K562 (cell line): Measurements from ENCODE around the gene HMGXB3. TPM values are rescaled to one million over a fixed set of nuclear protein-coding genes. Genes with fewer than 3 reads are reported as not detected.

ENCODE experiments used
- ATAC-seq: fragments of 200-7000 bp; cut with Tn5 transposase; 3 replicates; pipeline ENCODE4 v1.9.1; 2020; ENCODE audit warnings: moderate library complexity
- BruUV-seq: library from RNA; stranded (reverse); fragments of 400-500 nt; replicated peaks from 2 replicates; lab custom pipeline; 2021; lab: Mats Ljungman, UMichigan
- CTCF ChIA-PET: fragments of 300-600 bp; formaldehyde crosslinking; extraction: SDS; loops from one replicate; lab custom pipeline; 2021; ENCODE audit warnings: low intra/inter-chr PET ratio; lab: Yijun Ruan, JAX
- POLR2A ChIA-PET: fragments of 300-600, 350-650 bp; sonication (Branson Sonifier 250); formaldehyde crosslinking; extraction: SDS; loops from one replicate; lab custom pipeline; 2021; ENCODE audit warnings: antibody characterized with exemption, inconsistent platforms; lab: Yijun Ruan, JAX
- DNase-seq, 4 experiments: peaks; one replicate each; pipeline versions ENCODE4 v3.0.0 to v3.0.0-alpha.2; 2011 to 2018; ENCODE audit warnings: low spot score in 3 of 4, mixed read lengths in 3 of 4; ENCODE audit errors: extremely low read depth in 1 of 4
- FAIRE-seq: peaks from 2 replicates; lab custom pipeline; 2011; peaks lifted over from hg19 to GRCh38; lab: Jason Lieb, UNC
- H2AFZ ChIP-seq: 2 replicates; pipeline ENCODE4 v1.6.0; 2011; ENCODE audit warnings: low read depth, low read length, control low read depth, inconsistent platforms
- H3K27ac ChIP-seq: fragments of 200-600 bp; 3 replicates; pipeline ENCODE4 v1.8.0; 2011; ENCODE audit warnings: low read depth, mild to moderate bottlenecking, control low read depth, inconsistent platforms, low read length, moderate library complexity, mixed read lengths; ENCODE audit errors: extremely low read depth
- H3K27me3 ChIP-seq, 2 experiments: fragments of 300-600 bp in 1 of 2; 2 replicates in 1 of 2; 3 replicates in 1 of 2; pipeline versions ENCODE4 v1.6.0 to v1.8.0; 2011; ENCODE audit warnings: inconsistent platforms in 2 of 2, low read length in 2 of 2, mild to moderate bottlenecking in 1 of 2, mixed read lengths in 1 of 2, moderate library complexity in 1 of 2; ENCODE audit not compliant: control insufficient read depth in 2 of 2, insufficient read depth in 2 of 2
- H3K36me3 ChIP-seq: fragments of 300-600 bp; 3 replicates; pipeline ENCODE4 v1.8.0; 2011; ENCODE audit warnings: mild to moderate bottlenecking, low read length, inconsistent platforms; ENCODE audit not compliant: control insufficient read depth, insufficient read depth
- H3K4me1 ChIP-seq, 2 experiments: fragments of 200-600 bp in 1 of 2; replicated peaks in 1 of 2; 2 replicates in 1 of 2; 3 replicates in 1 of 2; pipeline versions ENCODE4 v1.5.1 to v1.8.0; 2011; ENCODE audit warnings: inconsistent platforms in 2 of 2, low read length in 2 of 2, mild to moderate bottlenecking in 1 of 2, mixed read lengths in 1 of 2, moderate library complexity in 1 of 2; ENCODE audit not compliant: control insufficient read depth in 2 of 2, insufficient read depth in 2 of 2
- H3K4me2 ChIP-seq: 2 replicates; pipeline ENCODE4 v1.6.1; 2011; ENCODE audit warnings: low read length, control low read depth, inconsistent platforms, mixed read lengths; ENCODE audit not compliant: insufficient read depth
- H3K4me3 ChIP-seq: fragments of 200-600 bp; sonication (generic), shearing (Covaris generic); 2 replicates; pipeline ENCODE4 v1.5.1; 2016; ENCODE audit warnings: control low read depth, inconsistent platforms
- H3K79me2 ChIP-seq: fragments of 200-600 bp; 3 replicates; pipeline ENCODE4 v1.8.0; 2011; ENCODE audit warnings: low read length, inconsistent platforms; ENCODE audit not compliant: control insufficient read depth, insufficient read depth
- H3K9ac ChIP-seq, 2 experiments: 2 replicates each; pipeline versions ENCODE4 v1.6.0 to v1.6.1; 2011; ENCODE audit warnings: low read depth in 2 of 2, low read length in 2 of 2, control low read depth in 1 of 2, inconsistent platforms in 1 of 2, mild to moderate bottlenecking in 1 of 2, mixed read lengths in 1 of 2; ENCODE audit not compliant: insufficient read depth in 1 of 2
- H3K9me1 ChIP-seq: one replicate; pipeline ENCODE4 v1.6.0; 2011; ENCODE audit warnings: inconsistent platforms, mild to moderate bottlenecking, low read length, moderate library complexity; ENCODE audit not compliant: control insufficient read depth, insufficient read depth
- H3K9me3 ChIP-seq: replicated peaks from 2 replicates; pipeline ENCODE4 v1.5.1; 2011; ENCODE audit warnings: low read depth, low read length, inconsistent platforms; ENCODE audit not compliant: control insufficient read depth, insufficient read depth
- H4K20me1 ChIP-seq: replicated peaks from 2 replicates; pipeline ENCODE4 v1.6.1; 2011; ENCODE audit warnings: low read length, inconsistent platforms, mixed read lengths; ENCODE audit not compliant: control insufficient read depth, insufficient read depth
- MECOM ChIP-seq: fragments of 250-450 bp; sonication (Bioruptor Pico); IDR thresholded peaks from 2 replicates; pipeline ENCODE4 v1.8.0; 2022; ENCODE audit warnings: inconsistent platforms
- YY1 ChIP-seq, 3 experiments: IDR thresholded peaks; 2 replicates each; pipeline ENCODE4 v1.6.1; 2011; ENCODE audit warnings: low read length in 2 of 3, mild to moderate bottlenecking in 2 of 3, moderate library complexity in 2 of 3, borderline replicate concordance in 1 of 3, control low read depth in 1 of 3, low read depth in 1 of 3; ENCODE audit not compliant: insufficient read depth in 3 of 3, insufficient replicate concordance in 2 of 3, control insufficient read depth in 1 of 3, insufficient read length in 1 of 3; ENCODE audit errors: extremely low read depth in 1 of 3
- ZNF133 ChIP-seq: fragments of 250-450 bp; sonication (Bioruptor Pico); IDR thresholded peaks from 2 replicates; pipeline ENCODE4 v1.4.0; 2020; ENCODE audit warnings: mild to moderate bottlenecking
- WGBS: fragments of 100-300 bp; shearing (Covaris generic); methylation state at CpG from one replicate; pipeline ENCODE4 v1.1.6; 2016; ENCODE audit warnings: low coverage, mixed read lengths; ENCODE audit not compliant: insufficient coverage; ENCODE audit errors: missing lambda C conversion rate; 5-methylcytosine and 5-hydroxymethylcytosine counted together
- in situ Hi-C: fragments of 300-500 bp; cut with MboI; formaldehyde crosslinking; loops from 4 replicates; pipeline ENCODE4 v1.15.0; 2018; ENCODE audit warnings: inconsistent platforms, mixed read lengths
- intact Hi-C: fragments of 100-400 bp; cut with micrococcal nuclease; formaldehyde crosslinking; loops from 2 replicates; pipeline ENCODE4 v1.14.2; 2022
- polyA plus RNA-seq, 8 experiments: library from polyadenylated mRNA; depleted of rRNA in 4 of 8; stranded (reverse) in 5 of 8; unstranded in 3 of 8; fragments of >200 nt; fragmentation: Nextera tagmentation in 2 of 8; fragmentation: Illumina TruSeq in 1 of 8; extraction: Ambion mirVana in 2 of 8; extraction: Trizol in 1 of 8; gene quantifications; 2 replicates each; pipeline versions ENCODE4 v1.2.1 to v1.2.3, GENCODE V29; 2011 to 2014; ENCODE audit warnings: inconsistent platforms in 1 of 8, missing spikeins in 1 of 8
- total RNA-seq, 7 experiments: library from RNA; depleted of rRNA in 6 of 7; stranded (reverse); fragments of >200 nt in 6 of 7; fragmentation: Illumina TruSeq in 2 of 7; extraction: Trizol in 2 of 7; gene quantifications; 2 replicates each; pipeline versions ENCODE4 v1.2.1 to v1.2.3, GENCODE V29; 2011 to 2021; ENCODE audit warnings: low replicate concordance in 1 of 7
- TF ChIP-seq, protein P1 (sequence below): fragments of 200-400 bp; formaldehyde crosslinking; IDR thresholded peaks from 2 replicates; pipeline ENCODE4 v1.6.1; 2017; ENCODE audit warnings: mild to moderate bottlenecking, low read depth, low read length, moderate library complexity

Gene HMGXB3
- total and polyA plus RNA-seq, 9 of the 15 experiments (the other 6 are each of a cell fraction or from before 2014, with no cell fraction given) = 1.8 to 44.1 (median 32.2) TPM

DNA sequence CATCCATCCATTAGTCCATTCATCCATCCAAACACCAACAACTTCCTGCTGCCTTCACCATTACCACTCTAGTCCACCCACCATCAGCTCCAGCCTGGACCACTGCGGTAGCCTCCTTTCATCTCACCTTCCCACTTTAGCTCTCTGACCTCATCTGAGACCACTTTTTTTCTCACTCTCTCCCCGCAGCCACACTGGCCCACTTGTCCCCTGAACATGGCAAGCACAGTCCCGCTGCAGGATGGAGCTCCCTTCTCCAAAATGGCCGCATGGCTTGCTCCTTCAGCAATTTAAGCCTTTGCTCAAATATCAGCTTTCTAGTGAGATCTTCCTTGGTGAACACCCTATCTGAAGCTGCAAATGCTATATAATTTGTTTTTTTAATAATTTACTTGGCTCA lies 74.7 kb downstream of the HMGXB3 start:
- H3K27me3 ChIP-seq = peaks cover 21 to 66% of the 10 kb centered on the region in 2 experiments
- H3K4me2 ChIP-seq = no peak overlapping the region
- peaks cover 6% of the 10 kb centered on the region; the same call in 1 of the 2 replicates for H4K20me1 ChIP-seq
- H3K9me3 ChIP-seq = no peaks in the 10 kb centered on the region
- 3% methylated on average over 4 of the region's 4 CpGs for WGBS
- no peak for FAIRE-seq
- no peak overlapping the region for H3K27ac ChIP-seq
- no peak overlapping the region for H2AFZ ChIP-seq
- intact Hi-C loops = loop anchor here (10.0 kb wide), 1 partner anchor 50 kb away; no protein-coding TSS in a partner anchor
- no peak overlapping the region for H3K4me3 ChIP-seq
- H3K9ac ChIP-seq = no peak overlapping the region
- no peaks in the 10 kb centered on the region for H3K79me2 ChIP-seq
- DNase-seq = no peak
- CTCF ChIA-PET = no interaction called here
- POLR2A ChIA-PET = interaction anchor here (0.6 to 1.3 kb wide), 5 partner anchors 20 to 628 kb away, joined by 3 to 5 read pairs (median 3); no protein-coding TSS in a partner anchor
- in situ Hi-C loops = no loop called here
- TF ChIP-seq ZNF133 (CRISPR knock-in tag) = no peak
- TF ChIP-seq, protein P1, sequence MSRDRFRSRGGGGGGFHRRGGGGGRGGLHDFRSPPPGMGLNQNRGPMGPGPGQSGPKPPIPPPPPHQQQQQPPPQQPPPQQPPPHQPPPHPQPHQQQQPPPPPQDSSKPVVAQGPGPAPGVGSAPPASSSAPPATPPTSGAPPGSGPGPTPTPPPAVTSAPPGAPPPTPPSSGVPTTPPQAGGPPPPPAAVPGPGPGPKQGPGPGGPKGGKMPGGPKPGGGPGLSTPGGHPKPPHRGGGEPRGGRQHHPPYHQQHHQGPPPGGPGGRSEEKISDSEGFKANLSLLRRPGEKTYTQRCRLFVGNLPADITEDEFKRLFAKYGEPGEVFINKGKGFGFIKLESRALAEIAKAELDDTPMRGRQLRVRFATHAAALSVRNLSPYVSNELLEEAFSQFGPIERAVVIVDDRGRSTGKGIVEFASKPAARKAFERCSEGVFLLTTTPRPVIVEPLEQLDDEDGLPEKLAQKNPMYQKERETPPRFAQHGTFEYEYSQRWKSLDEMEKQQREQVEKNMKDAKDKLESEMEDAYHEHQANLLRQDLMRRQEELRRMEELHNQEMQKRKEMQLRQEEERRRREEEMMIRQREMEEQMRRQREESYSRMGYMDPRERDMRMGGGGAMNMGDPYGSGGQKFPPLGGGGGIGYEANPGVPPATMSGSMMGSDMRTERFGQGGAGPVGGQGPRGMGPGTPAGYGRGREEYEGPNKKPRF = no peak
- TF ChIP-seq YY1 (IDR thresholded peaks at IDR 0.05; ENCODE audit: borderline replicate concordance in 1 of 3, control insufficient read depth in 1 of 3, extremely low read depth in 1 of 3, insufficient read depth in 3 of 3, insufficient read length in 1 of 3, insufficient replicate concordance in 2 of 3, low read depth in 1 of 3, low read length in 2 of 3) = peak in 1 of 3 experiments; percentile 36
- TF ChIP-seq MECOM (CRISPR knock-in tag) = no peak
- H3K9me1 ChIP-seq = no peaks in the 10 kb centered on the region
- ATAC-seq = no peak
- peaks cover 0 to 4% of the 10 kb centered on the region in 2 experiments; a peak in 2 of 5 replicates for H3K4me1 ChIP-seq
- no TSS peak for BruUV-seq
- no peaks in the 10 kb centered on the region for H3K36me3 ChIP-seq
